Measurements from ENCODE around the gene NRXN3.

DNA sequence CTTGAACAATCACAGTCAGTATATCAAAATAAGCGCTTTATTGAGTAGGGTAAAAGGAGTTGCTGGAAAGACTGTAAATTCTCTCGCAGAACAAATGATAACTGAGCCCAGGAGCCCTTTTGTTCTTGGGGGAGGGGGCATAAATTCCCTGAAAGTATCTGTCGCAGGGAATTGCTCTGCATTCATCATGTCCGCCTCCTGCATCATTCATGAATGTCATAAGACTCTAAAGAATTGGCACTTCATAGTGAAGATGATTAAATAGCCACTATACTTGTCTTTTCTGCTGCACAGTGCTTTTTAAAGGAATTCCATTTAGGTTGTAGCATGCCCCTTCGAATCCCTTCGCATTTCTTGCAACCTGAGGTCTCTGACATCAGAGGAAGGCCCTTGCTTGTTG is 1278.8 kb downstream of the NRXN3 start:
- TF ChIP-seq, protein P1, sequence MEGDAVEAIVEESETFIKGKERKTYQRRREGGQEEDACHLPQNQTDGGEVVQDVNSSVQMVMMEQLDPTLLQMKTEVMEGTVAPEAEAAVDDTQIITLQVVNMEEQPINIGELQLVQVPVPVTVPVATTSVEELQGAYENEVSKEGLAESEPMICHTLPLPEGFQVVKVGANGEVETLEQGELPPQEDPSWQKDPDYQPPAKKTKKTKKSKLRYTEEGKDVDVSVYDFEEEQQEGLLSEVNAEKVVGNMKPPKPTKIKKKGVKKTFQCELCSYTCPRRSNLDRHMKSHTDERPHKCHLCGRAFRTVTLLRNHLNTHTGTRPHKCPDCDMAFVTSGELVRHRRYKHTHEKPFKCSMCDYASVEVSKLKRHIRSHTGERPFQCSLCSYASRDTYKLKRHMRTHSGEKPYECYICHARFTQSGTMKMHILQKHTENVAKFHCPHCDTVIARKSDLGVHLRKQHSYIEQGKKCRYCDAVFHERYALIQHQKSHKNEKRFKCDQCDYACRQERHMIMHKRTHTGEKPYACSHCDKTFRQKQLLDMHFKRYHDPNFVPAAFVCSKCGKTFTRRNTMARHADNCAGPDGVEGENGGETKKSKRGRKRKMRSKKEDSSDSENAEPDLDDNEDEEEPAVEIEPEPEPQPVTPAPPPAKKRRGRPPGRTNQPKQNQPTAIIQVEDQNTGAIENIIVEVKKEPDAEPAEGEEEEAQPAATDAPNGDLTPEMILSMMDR (conservative IDR thresholded peaks at IDR 0.05 in 1 of 2, IDR thresholded peaks at IDR 0.05 in 1 of 2; ENCODE audit: low read depth in 1 of 2, low read length in 2 of 2): no peak
- TF ChIP-seq EZH2 (IDR thresholded peaks at IDR 0.05; ENCODE audit: low read length, missing control alignments): no peak

Measured in fibroblast of lung (primary cell).